AG08395 (cell line): ENCODE data around the gene ZKSCAN4.

Experiments
- DNase-seq: peaks from one replicate; pipeline ENCODE4 v3.0.0; 2012; ENCODE audit warnings: mixed read lengths, low spot score

ZKSCAN4 gene

GRCh38 chr6:28208111-28208659, 43.9 kb downstream of the ZKSCAN4 start:
- no peak for DNase-seq

GRCh38 chr6:28207510-28208110, 44.5 kb downstream of the ZKSCAN4 start:
- DNase-seq, result peak; percentile 50

- peak; percentile 12 for DNase-seq
Measured at GRCh38 chr6:28206928-28207509, 45.0 kb downstream of the ZKSCAN4 start.

- no peak for DNase-seq
Measured at GRCh38 chr6:28206527-28206926, 45.5 kb downstream of the ZKSCAN4 start.

GRCh38 chr6:28205879-28206278, 46.2 kb downstream of the ZKSCAN4 start:
- DNase-seq, result no peak

- DNase-seq, result no peak
Measured at GRCh38 chr6:28203201-28203600, 48.9 kb downstream of the ZKSCAN4 start.

- DNase-seq, result no peak
Measured at GRCh38 chr6:28200020-28200419, 52.0 kb downstream of the ZKSCAN4 start.
